ENCODE measurements around the gene ZNF580. TPM values are rescaled to one million over a fixed set of nuclear protein-coding genes. Genes with fewer than 3 reads are reported as not detected.

The ZNF580 gene
- total and polyA plus RNA-seq, 2 of the 8 experiments (the other 6 are each of a cell fraction or from before 2014, with no cell fraction given), result 12.0 to 24.6 TPM

DNA sequence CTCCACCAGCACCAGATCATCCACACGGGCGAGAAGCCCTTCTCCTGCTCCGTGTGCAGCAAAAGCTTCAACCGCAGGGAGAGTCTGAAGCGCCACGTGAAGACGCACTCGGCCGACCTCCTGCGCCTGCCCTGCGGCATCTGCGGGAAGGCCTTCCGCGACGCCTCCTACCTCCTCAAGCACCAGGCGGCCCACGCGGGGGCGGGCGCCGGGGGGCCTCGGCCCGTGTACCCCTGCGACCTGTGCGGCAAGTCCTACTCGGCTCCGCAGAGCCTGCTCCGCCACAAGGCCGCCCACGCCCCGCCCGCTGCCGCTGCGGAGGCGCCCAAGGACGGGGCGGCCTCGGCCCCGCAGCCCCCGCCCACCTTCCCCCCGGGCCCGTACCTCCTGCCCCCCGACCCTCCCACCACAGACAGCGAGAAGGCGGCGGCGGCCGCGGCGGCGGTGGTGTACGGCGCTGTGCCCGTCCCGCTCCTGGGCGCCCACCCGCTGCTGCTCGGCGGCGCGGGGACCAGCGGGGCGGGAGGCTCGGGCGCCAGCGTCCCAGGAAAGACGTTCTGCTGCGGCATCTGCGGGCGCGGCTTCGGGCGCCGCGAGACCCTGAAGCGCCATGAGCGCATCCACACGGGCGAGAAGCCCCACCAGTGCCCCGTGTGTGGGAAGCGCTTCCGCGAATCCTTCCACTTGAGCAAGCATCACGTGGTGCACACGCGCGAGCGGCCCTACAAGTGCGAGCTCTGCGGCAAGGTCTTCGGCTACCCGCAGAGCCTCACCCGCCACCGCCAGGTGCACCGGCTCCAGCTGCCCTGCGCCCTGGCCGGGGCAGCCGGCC, 25.9 kb upstream of the ZNF580 start (continued):
- TF ChIP-seq RAD21 (IDR thresholded peaks at IDR 0.05 in 1 of 2, conservative IDR thresholded peaks at IDR 0.05 in 1 of 2; ENCODE audit: low read depth in 2 of 2, low read length in 2 of 2) (no peak), SRF (IDR thresholded peaks at IDR 0.05; ENCODE audit: low read depth, low read length) (no peak), BRCA1 (IDR thresholded peaks at IDR 0.05; ENCODE audit: low read depth, low read length) (no peak), CHD2 (IDR thresholded peaks at IDR 0.05; ENCODE audit: low read length) (no peak), CBX8 (IDR thresholded peaks at IDR 0.05; ENCODE audit: borderline replicate concordance, low read depth, low read length) (no peak), TBP (IDR thresholded peaks at IDR 0.05; ENCODE audit: low read depth, low read length) (no peak), HDAC6 (IDR thresholded peaks at IDR 0.05; ENCODE audit: low read depth, low read length) (no peak), SP1 (IDR thresholded peaks at IDR 0.05; ENCODE audit: low read depth, low read length) (no peak), SIX5 (IDR thresholded peaks at IDR 0.05; ENCODE audit: low read depth, low read length) (no peak)
- TF ChIP-seq, protein P1, sequence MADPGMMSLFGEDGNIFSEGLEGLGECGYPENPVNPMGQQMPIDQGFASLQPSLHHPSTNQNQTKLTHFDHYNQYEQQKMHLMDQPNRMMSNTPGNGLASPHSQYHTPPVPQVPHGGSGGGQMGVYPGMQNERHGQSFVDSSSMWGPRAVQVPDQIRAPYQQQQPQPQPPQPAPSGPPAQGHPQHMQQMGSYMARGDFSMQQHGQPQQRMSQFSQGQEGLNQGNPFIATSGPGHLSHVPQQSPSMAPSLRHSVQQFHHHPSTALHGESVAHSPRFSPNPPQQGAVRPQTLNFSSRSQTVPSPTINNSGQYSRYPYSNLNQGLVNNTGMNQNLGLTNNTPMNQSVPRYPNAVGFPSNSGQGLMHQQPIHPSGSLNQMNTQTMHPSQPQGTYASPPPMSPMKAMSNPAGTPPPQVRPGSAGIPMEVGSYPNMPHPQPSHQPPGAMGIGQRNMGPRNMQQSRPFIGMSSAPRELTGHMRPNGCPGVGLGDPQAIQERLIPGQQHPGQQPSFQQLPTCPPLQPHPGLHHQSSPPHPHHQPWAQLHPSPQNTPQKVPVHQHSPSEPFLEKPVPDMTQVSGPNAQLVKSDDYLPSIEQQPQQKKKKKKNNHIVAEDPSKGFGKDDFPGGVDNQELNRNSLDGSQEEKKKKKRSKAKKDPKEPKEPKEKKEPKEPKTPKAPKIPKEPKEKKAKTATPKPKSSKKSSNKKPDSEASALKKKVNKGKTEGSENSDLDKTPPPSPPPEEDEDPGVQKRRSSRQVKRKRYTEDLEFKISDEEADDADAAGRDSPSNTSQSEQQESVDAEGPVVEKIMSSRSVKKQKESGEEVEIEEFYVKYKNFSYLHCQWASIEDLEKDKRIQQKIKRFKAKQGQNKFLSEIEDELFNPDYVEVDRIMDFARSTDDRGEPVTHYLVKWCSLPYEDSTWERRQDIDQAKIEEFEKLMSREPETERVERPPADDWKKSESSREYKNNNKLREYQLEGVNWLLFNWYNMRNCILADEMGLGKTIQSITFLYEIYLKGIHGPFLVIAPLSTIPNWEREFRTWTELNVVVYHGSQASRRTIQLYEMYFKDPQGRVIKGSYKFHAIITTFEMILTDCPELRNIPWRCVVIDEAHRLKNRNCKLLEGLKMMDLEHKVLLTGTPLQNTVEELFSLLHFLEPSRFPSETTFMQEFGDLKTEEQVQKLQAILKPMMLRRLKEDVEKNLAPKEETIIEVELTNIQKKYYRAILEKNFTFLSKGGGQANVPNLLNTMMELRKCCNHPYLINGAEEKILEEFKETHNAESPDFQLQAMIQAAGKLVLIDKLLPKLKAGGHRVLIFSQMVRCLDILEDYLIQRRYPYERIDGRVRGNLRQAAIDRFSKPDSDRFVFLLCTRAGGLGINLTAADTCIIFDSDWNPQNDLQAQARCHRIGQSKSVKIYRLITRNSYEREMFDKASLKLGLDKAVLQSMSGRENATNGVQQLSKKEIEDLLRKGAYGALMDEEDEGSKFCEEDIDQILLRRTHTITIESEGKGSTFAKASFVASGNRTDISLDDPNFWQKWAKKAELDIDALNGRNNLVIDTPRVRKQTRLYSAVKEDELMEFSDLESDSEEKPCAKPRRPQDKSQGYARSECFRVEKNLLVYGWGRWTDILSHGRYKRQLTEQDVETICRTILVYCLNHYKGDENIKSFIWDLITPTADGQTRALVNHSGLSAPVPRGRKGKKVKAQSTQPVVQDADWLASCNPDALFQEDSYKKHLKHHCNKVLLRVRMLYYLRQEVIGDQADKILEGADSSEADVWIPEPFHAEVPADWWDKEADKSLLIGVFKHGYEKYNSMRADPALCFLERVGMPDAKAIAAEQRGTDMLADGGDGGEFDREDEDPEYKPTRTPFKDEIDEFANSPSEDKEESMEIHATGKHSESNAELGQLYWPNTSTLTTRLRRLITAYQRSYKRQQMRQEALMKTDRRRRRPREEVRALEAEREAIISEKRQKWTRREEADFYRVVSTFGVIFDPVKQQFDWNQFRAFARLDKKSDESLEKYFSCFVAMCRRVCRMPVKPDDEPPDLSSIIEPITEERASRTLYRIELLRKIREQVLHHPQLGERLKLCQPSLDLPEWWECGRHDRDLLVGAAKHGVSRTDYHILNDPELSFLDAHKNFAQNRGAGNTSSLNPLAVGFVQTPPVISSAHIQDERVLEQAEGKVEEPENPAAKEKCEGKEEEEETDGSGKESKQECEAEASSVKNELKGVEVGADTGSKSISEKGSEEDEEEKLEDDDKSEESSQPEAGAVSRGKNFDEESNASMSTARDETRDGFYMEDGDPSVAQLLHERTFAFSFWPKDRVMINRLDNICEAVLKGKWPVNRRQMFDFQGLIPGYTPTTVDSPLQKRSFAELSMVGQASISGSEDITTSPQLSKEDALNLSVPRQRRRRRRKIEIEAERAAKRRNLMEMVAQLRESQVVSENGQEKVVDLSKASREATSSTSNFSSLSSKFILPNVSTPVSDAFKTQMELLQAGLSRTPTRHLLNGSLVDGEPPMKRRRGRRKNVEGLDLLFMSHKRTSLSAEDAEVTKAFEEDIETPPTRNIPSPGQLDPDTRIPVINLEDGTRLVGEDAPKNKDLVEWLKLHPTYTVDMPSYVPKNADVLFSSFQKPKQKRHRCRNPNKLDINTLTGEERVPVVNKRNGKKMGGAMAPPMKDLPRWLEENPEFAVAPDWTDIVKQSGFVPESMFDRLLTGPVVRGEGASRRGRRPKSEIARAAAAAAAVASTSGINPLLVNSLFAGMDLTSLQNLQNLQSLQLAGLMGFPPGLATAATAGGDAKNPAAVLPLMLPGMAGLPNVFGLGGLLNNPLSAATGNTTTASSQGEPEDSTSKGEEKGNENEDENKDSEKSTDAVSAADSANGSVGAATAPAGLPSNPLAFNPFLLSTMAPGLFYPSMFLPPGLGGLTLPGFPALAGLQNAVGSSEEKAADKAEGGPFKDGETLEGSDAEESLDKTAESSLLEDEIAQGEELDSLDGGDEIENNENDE (IDR thresholded peaks at IDR 0.05; ENCODE audit: insufficient replicate concordance, low read length), result no peak

Measured in H1 (cell line).